Measurements from ENCODE around the gene C16orf46. TPM values are rescaled to one million over a fixed set of nuclear protein-coding genes. Genes with fewer than 3 reads are reported as not detected.

Gene C16orf46
- polyA plus RNA-seq, 1 of the 3 experiments (the other 2 are of a cell fraction): 1.5 TPM

DNA sequence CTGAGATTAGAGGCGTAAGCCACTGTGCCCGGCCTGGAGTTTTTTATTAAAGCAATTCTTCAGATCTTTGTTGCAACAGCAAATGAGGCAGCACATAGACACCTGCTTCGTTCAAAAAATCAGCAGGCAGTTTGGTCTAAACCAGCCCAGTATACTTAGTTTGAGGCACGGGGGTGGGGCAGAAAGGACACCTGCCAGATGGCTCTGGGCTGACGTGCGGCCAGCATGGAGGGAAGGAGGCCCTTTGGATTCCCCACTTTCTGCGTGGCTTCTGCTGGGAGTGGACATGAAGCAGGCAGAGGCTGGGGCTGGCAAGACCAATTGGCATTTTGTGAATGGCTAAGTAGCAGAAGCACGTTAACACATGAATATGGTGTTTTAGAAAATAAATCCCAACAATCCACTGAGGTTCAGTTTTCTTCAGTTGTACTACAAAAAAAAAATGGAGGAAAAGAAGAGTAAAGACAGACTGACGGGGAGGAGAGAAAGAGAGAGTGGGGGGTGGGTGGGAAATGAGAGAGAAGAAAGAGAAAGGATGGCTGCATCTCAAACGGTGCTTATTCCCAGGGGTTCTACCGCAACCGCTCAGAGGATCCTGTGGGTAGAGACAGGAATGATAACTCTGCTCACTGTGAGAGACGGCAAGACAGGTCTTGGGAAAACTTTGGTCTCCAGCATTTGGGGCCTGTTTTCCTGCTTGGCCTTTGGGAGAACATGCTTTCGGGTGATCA, 16.3 kb downstream of the C16orf46 start:
- no peak for TF ChIP-seq EZH2phosphoT487 (IDR thresholded peaks at IDR 0.05; ENCODE audit: borderline replicate concordance, low read depth)
- no peak for TF ChIP-seq GABPA (IDR thresholded peaks at IDR 0.05; ENCODE audit: low read depth)
- TF ChIP-seq, protein P1, sequence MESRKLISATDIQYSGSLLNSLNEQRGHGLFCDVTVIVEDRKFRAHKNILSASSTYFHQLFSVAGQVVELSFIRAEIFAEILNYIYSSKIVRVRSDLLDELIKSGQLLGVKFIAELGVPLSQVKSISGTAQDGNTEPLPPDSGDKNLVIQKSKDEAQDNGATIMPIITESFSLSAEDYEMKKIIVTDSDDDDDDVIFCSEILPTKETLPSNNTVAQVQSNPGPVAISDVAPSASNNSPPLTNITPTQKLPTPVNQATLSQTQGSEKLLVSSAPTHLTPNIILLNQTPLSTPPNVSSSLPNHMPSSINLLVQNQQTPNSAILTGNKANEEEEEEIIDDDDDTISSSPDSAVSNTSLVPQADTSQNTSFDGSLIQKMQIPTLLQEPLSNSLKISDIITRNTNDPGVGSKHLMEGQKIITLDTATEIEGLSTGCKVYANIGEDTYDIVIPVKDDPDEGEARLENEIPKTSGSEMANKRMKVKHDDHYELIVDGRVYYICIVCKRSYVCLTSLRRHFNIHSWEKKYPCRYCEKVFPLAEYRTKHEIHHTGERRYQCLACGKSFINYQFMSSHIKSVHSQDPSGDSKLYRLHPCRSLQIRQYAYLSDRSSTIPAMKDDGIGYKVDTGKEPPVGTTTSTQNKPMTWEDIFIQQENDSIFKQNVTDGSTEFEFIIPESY (IDR thresholded peaks at IDR 0.05; ENCODE audit: borderline replicate concordance, low read depth): no peak
- TF ChIP-seq, protein P2, sequence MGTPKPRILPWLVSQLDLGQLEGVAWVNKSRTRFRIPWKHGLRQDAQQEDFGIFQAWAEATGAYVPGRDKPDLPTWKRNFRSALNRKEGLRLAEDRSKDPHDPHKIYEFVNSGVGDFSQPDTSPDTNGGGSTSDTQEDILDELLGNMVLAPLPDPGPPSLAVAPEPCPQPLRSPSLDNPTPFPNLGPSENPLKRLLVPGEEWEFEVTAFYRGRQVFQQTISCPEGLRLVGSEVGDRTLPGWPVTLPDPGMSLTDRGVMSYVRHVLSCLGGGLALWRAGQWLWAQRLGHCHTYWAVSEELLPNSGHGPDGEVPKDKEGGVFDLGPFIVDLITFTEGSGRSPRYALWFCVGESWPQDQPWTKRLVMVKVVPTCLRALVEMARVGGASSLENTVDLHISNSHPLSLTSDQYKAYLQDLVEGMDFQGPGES (IDR thresholded peaks at IDR 0.05; ENCODE audit: low read depth, low read length): no peak
- TF ChIP-seq, protein P3, sequence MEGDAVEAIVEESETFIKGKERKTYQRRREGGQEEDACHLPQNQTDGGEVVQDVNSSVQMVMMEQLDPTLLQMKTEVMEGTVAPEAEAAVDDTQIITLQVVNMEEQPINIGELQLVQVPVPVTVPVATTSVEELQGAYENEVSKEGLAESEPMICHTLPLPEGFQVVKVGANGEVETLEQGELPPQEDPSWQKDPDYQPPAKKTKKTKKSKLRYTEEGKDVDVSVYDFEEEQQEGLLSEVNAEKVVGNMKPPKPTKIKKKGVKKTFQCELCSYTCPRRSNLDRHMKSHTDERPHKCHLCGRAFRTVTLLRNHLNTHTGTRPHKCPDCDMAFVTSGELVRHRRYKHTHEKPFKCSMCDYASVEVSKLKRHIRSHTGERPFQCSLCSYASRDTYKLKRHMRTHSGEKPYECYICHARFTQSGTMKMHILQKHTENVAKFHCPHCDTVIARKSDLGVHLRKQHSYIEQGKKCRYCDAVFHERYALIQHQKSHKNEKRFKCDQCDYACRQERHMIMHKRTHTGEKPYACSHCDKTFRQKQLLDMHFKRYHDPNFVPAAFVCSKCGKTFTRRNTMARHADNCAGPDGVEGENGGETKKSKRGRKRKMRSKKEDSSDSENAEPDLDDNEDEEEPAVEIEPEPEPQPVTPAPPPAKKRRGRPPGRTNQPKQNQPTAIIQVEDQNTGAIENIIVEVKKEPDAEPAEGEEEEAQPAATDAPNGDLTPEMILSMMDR (IDR thresholded peaks at IDR 0.05): no peak
- no peak for TF ChIP-seq FOXJ3 (CRISPR knock-in tag; IDR thresholded peaks at IDR 0.05)
- TF ChIP-seq, protein P4, sequence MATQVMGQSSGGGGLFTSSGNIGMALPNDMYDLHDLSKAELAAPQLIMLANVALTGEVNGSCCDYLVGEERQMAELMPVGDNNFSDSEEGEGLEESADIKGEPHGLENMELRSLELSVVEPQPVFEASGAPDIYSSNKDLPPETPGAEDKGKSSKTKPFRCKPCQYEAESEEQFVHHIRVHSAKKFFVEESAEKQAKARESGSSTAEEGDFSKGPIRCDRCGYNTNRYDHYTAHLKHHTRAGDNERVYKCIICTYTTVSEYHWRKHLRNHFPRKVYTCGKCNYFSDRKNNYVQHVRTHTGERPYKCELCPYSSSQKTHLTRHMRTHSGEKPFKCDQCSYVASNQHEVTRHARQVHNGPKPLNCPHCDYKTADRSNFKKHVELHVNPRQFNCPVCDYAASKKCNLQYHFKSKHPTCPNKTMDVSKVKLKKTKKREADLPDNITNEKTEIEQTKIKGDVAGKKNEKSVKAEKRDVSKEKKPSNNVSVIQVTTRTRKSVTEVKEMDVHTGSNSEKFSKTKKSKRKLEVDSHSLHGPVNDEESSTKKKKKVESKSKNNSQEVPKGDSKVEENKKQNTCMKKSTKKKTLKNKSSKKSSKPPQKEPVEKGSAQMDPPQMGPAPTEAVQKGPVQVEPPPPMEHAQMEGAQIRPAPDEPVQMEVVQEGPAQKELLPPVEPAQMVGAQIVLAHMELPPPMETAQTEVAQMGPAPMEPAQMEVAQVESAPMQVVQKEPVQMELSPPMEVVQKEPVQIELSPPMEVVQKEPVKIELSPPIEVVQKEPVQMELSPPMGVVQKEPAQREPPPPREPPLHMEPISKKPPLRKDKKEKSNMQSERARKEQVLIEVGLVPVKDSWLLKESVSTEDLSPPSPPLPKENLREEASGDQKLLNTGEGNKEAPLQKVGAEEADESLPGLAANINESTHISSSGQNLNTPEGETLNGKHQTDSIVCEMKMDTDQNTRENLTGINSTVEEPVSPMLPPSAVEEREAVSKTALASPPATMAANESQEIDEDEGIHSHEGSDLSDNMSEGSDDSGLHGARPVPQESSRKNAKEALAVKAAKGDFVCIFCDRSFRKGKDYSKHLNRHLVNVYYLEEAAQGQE (IDR thresholded peaks at IDR 0.05; ENCODE audit: low read depth, low read length): no peak
- TF ChIP-seq EP300 (IDR thresholded peaks at IDR 0.05; ENCODE audit: borderline replicate concordance in 1 of 2, low read depth in 1 of 2, low read length in 1 of 2): no peak
- CTCF ChIA-PET: no interaction called here
- H3K4me3 ChIP-seq (ENCODE audit: low read depth in 2 of 2, low read length in 1 of 2): no peak overlapping the region
- no peak overlapping the region for H3K4me2 ChIP-seq
- POLR2A ChIA-PET: no interaction called here
- no peaks in the 10 kb centered on the region for H3K36me3 ChIP-seq (replicated peaks in 1 of 2; ENCODE audit: control insufficient read depth in 1 of 2, insufficient read depth in 2 of 2, low read length in 1 of 2)
- no peaks in the 10 kb centered on the region for H4K20me1 ChIP-seq (ENCODE audit: insufficient read depth)
- no peak overlapping the region for H2AFZ ChIP-seq (ENCODE audit: low read depth)
- no peaks in the 10 kb centered on the region for H3K4me1 ChIP-seq (ENCODE audit: control insufficient read depth in 1 of 2, insufficient read depth in 2 of 2, low read depth in 1 of 2, low read length in 1 of 2)
- H3F3A ChIP-seq (replicated peaks; ENCODE audit: insufficient read depth): no peaks in the 10 kb centered on the region
- H3K9me3 ChIP-seq: no peaks in the 10 kb centered on the region
- H3K79me2 ChIP-seq (ENCODE audit: insufficient read depth): no peaks in the 10 kb centered on the region
- no peak for DNase-seq
- no peaks in the 10 kb centered on the region for H3K27me3 ChIP-seq (ENCODE audit: insufficient read depth)
- 91% methylated on average over 12 of the region's 14 CpGs for WGBS (ENCODE audit: low lambda C conversion rate)
- no peak overlapping the region for H3K27ac ChIP-seq (ENCODE audit: low read depth in 2 of 2, low read length in 1 of 2)
- no peak overlapping the region for H3K9ac ChIP-seq
- no peaks in the 10 kb centered on the region for H3K9me2 ChIP-seq

All from SK-N-SH (cell line).